ENCODE results near the gene DLGAP4.

The DLGAP4 gene, protein sequence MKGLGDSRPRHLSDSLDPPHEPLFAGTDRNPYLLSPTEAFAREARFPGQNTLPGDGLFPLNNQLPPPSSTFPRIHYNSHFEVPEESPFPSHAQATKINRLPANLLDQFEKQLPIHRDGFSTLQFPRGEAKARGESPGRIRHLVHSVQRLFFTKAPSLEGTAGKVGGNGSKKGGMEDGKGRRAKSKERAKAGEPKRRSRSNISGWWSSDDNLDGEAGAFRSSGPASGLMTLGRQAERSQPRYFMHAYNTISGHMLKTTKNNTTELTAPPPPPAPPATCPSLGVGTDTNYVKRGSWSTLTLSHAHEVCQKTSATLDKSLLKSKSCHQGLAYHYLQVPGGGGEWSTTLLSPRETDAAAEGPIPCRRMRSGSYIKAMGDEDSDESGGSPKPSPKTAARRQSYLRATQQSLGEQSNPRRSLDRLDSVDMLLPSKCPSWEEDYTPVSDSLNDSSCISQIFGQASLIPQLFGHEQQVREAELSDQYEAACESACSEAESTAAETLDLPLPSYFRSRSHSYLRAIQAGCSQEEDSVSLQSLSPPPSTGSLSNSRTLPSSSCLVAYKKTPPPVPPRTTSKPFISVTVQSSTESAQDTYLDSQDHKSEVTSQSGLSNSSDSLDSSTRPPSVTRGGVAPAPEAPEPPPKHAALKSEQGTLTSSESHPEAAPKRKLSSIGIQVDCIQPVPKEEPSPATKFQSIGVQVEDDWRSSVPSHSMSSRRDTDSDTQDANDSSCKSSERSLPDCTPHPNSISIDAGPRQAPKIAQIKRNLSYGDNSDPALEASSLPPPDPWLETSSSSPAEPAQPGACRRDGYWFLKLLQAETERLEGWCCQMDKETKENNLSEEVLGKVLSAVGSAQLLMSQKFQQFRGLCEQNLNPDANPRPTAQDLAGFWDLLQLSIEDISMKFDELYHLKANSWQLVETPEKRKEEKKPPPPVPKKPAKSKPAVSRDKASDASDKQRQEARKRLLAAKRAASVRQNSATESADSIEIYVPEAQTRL

DNA sequence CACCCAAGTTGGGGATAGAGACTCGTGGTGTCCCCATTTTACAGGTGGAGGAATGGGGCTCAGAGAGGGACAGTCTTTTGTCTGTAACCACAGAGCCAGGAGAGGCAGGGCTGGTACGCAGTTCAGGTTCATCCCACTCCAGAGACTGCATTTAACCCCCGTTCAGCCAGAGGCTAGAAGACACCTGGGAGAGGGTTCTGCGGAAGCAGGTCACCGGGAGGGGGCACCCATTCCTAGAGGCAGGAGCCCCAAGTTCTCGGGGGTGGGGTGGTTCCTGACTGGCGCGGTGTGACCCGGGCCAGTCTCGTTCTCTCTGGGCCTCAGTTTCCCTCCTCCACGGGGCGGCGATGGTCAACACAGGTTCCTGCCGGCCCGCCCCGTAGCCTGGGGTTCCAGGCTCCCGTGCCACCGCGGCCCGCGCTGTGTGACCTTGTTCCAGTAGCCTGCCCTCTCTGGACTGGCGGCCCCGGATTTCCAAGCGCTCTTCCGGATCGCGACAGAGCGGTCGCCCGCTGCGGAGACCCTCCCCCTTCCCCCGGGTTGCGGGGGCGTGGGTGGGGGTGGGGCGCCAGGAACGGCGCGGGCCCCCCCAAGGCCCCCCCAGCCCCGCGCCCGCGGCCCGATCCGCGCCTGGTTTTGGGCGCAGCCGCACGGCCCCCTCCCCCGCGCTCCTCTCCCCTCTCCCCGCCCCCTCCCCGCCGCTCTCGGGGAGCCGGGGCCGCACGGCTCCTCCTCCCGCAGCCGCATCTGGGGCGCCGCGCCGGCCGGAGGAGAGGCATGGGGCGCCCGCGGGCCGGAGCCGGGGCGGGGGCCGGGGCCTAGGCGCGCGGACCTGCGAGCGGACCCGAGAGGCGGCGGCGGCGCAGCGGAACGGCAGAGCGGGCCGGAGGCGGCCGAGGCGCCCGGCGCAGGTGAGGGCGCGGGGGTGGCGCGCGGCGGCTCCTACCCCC, at the start of gene DLGAP4:
Gene DLGAP4, plus strand, starts transcription at position 738 of the 950 bp plus-strand sequence. CDS start 125,379 bp downstream, outside the sequence.
- no peak within 1 kb of the TSS for H3K4me3 ChIP-seq (ENCODE audit: low read depth, low read length)

GRCh38 chr20:36259177-36260061, 46.7 kb upstream of the DLGAP4 start:
- TF ChIP-seq, protein P1, sequence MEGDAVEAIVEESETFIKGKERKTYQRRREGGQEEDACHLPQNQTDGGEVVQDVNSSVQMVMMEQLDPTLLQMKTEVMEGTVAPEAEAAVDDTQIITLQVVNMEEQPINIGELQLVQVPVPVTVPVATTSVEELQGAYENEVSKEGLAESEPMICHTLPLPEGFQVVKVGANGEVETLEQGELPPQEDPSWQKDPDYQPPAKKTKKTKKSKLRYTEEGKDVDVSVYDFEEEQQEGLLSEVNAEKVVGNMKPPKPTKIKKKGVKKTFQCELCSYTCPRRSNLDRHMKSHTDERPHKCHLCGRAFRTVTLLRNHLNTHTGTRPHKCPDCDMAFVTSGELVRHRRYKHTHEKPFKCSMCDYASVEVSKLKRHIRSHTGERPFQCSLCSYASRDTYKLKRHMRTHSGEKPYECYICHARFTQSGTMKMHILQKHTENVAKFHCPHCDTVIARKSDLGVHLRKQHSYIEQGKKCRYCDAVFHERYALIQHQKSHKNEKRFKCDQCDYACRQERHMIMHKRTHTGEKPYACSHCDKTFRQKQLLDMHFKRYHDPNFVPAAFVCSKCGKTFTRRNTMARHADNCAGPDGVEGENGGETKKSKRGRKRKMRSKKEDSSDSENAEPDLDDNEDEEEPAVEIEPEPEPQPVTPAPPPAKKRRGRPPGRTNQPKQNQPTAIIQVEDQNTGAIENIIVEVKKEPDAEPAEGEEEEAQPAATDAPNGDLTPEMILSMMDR (IDR thresholded peaks at IDR 0.05; ENCODE audit: insufficient read depth, low read length, missing control alignments) = no peak
- POLR2A ChIA-PET = no interaction called here

More for the DNA sequence above, at the start of gene DLGAP4:
- POLR2A ChIA-PET = no interaction called here
- no peak for DNase-seq (ENCODE audit: low read depth, low spot score)
- CTCF ChIA-PET = no interaction called here
- TF ChIP-seq, protein P1 (IDR thresholded peaks at IDR 0.05; ENCODE audit: insufficient read depth, low read length, missing control alignments) = no peak

DNA sequence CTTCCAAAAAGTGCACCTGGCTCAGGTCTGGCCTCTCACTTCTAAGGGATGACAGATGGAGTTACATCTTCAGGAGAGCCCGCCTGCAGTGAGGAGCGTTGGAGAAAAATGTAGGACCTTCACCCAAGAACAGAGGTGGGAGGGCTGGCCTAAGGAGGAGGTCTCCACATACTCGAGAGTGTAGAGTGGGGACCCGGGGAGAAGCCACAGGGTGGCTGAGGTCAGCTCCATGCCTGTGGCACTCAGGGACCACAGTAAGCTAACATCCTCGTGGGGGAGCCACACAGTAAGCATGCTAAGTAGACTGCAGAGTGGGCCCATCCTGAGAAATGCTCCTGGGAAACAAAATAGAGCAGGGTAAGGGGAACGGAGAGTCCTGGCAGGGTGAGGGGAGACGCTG, 45.8 kb upstream of the DLGAP4 start:
- ChIA-PET POLR2A (interaction anchor here (0.7 kb wide), 1 partner anchor 64 kb away, joined by 5 read pairs; no protein-coding TSS in a partner anchor), CTCF (no interaction called here)
- TF ChIP-seq, protein P1 (IDR thresholded peaks at IDR 0.05; ENCODE audit: insufficient read depth, low read length, missing control alignments) = no peak
- no peak overlapping the region for H3K4me3 ChIP-seq (ENCODE audit: low read depth, low read length)
- DNase-seq (ENCODE audit: low read depth, low spot score) = no peak

More at GRCh38 chr20:36259177-36260061, 46.7 kb upstream of the DLGAP4 start:
- no peak for DNase-seq (ENCODE audit: low read depth, low spot score)
- H3K4me3 ChIP-seq (ENCODE audit: low read depth, low read length) = no peak overlapping the region
- CTCF ChIA-PET = no interaction called here

DNA sequence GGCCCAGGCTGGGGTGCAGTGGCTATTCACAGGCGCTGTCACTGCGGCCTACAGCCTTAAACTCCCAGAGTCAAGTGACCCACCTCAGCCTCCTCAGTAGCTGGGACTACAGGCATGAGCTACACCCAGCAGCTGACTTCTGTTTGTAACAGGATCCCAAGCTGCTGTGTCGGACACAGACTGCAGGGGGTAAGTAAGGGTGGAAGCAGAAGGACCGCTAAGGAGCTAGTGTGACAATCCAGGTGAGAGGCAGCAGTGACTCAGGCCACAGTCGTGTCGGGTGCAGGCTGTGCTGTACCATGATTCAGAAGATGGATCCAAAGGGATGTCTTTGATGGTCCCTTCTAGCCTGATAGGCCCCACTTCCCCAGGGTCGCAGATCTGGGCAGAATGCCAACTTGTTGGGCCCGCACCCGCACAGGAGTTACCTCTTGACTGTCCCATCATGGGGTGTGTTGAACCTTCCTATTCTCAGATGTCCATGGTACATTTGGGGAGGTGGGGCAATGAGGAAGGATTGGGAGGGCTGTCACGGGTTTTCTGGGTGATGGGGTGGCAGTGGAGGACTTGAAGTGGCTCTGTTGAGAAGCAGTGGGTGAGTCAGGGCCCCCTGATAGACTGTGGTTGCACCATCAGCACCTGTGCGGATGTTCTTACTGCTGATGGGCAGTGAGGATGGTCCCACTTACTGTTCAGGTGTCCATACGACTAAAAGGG, 44.6 kb upstream of the DLGAP4 start:
- POLR2A ChIA-PET = no interaction called here
- no peak overlapping the region for H3K4me3 ChIP-seq (ENCODE audit: low read depth, low read length)
- TF ChIP-seq, protein P1 (IDR thresholded peaks at IDR 0.05; ENCODE audit: insufficient read depth, low read length, missing control alignments) = no peak
- CTCF ChIA-PET = interaction anchor here (0.8 kb wide), 1 partner anchor 12 kb away, joined by 3 read pairs; no protein-coding TSS in a partner anchor
- DNase-seq (ENCODE audit: low read depth, low spot score) = no peak

DNA sequence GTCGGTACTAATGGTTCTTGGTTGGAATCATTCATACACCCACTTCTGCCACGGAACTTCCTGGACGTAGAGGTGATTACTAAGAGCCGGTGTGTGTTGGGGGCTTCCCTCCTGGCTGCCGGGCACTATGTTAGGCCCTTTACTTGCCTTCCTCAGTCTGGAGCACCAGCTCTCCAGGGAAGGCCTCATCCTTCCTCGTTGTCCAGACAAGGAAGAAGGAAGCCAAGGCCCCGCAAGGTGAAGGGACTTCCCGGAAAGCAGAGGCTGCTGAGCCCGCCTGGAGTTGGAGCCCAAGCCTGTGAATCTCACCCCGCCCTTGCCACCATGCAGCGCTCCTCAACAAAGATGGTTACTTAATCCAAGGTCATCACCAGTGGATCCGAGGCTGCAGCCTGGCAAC, 43.7 kb upstream of the DLGAP4 start:
- TF ChIP-seq, protein P1 (IDR thresholded peaks at IDR 0.05; ENCODE audit: insufficient read depth, low read length, missing control alignments) = no peak

More for the DNA sequence above, 43.7 kb upstream of the DLGAP4 start:
- ChIA-PET POLR2A (no interaction called here), CTCF (interaction anchor here (0.8 kb wide), 1 partner anchor 11 kb away, joined by 3 read pairs; no protein-coding TSS in a partner anchor)
- no peak for DNase-seq (ENCODE audit: low read depth, low spot score)
- no peak overlapping the region for H3K4me3 ChIP-seq (ENCODE audit: low read depth, low read length)

Measured in AG04449 (cell line).